ENCODE data around the gene CNTNAP5.

The CNTNAP5 gene

GRCh38 chr2:124884315-124884714 lies 859.2 kb downstream of the CNTNAP5 start:
- CTCF ChIA-PET: no interaction called here
- Mint-ChIP-seq H3K36me3 (no peaks in the 10 kb centered on the region), H3K4me3 (no peak overlapping the region), H3K9me3 (peaks cover 14% of the 10 kb centered on the region), H3K27me3 (no peaks in the 10 kb centered on the region), H3K4me1 (no peaks in the 10 kb centered on the region), H3K27ac (no peak overlapping the region)
- DNase-seq: no peak

GRCh38 chr2:124886216-124886615 lies 861.1 kb downstream of the CNTNAP5 start:
- Mint-ChIP-seq H3K4me1 (no peaks in the 10 kb centered on the region), H3K9me3 (peaks cover 14% of the 10 kb centered on the region), H3K36me3 (no peaks in the 10 kb centered on the region), H3K4me3 (no peak overlapping the region), H3K27me3 (no peaks in the 10 kb centered on the region), H3K27ac (no peak overlapping the region)
- no peak for DNase-seq
- CTCF ChIA-PET: no interaction called here

- Mint-ChIP-seq H3K9me3 (peaks cover 13% of the 10 kb centered on the region), H3K27me3 (no peaks in the 10 kb centered on the region), H3K36me3 (no peaks in the 10 kb centered on the region), H3K27ac (no peak overlapping the region), H3K4me1 (no peaks in the 10 kb centered on the region), H3K4me3 (no peak overlapping the region)
- CTCF ChIA-PET: no interaction called here
- no peak for DNase-seq
These were observed 862.4 kb downstream of the CNTNAP5 start for GRCh38 chr2:124887466-124887865.

GRCh38 chr2:124888431-124888830 lies 863.3 kb downstream of the CNTNAP5 start:
- CTCF ChIA-PET: no interaction called here
- Mint-ChIP-seq H3K36me3 (no peaks in the 10 kb centered on the region), H3K27me3 (no peaks in the 10 kb centered on the region), H3K4me1 (no peaks in the 10 kb centered on the region), H3K27ac (no peak overlapping the region), H3K9me3 (peaks cover 11% of the 10 kb centered on the region), H3K4me3 (no peak overlapping the region)
- no peak for DNase-seq

GRCh38 chr2:124894199-124894598 lies 869.1 kb downstream of the CNTNAP5 start:
- CTCF ChIA-PET: no interaction called here
- no peak overlapping the region for H3K27ac Mint-ChIP-seq
- no peaks in the 10 kb centered on the region for H3K27me3 Mint-ChIP-seq

GRCh38 chr2:124898827-124899226 lies 873.7 kb downstream of the CNTNAP5 start:
- no peak for DNase-seq
- CTCF ChIA-PET: no interaction called here
- no peak overlapping the region for H3K4me3 Mint-ChIP-seq
- no peaks in the 10 kb centered on the region for H3K36me3 Mint-ChIP-seq
- no peak overlapping the region for H3K27ac Mint-ChIP-seq
- peaks cover 3% of the 10 kb centered on the region for H3K9me3 Mint-ChIP-seq
- no peaks in the 10 kb centered on the region for H3K4me1 Mint-ChIP-seq
- H3K27me3 Mint-ChIP-seq: no peaks in the 10 kb centered on the region

More at GRCh38 chr2:124894199-124894598, 869.1 kb downstream of the CNTNAP5 start:
- DNase-seq: no peak
- Mint-ChIP-seq H3K4me3 (no peak overlapping the region), H3K9me3 (peaks cover 2% of the 10 kb centered on the region), H3K36me3 (no peaks in the 10 kb centered on the region), H3K4me1 (no peaks in the 10 kb centered on the region)

GRCh38 chr2:124908411-124908810 lies 883.3 kb downstream of the CNTNAP5 start:
- H3K27ac Mint-ChIP-seq: no peak overlapping the region
- no peak overlapping the region for H3K4me3 Mint-ChIP-seq
- H3K36me3 Mint-ChIP-seq: no peaks in the 10 kb centered on the region
- CTCF ChIA-PET: no interaction called here
- no peak for DNase-seq
- no peaks in the 10 kb centered on the region for H3K27me3 Mint-ChIP-seq
- H3K9me3 Mint-ChIP-seq: no peaks in the 10 kb centered on the region
- H3K4me1 Mint-ChIP-seq: no peaks in the 10 kb centered on the region

GRCh38 chr2:124911560-124911959 lies 886.5 kb downstream of the CNTNAP5 start:
- H3K27me3 Mint-ChIP-seq: no peaks in the 10 kb centered on the region
- no peak overlapping the region for H3K27ac Mint-ChIP-seq
- H3K4me3 Mint-ChIP-seq: no peak overlapping the region
- H3K4me1 Mint-ChIP-seq: no peaks in the 10 kb centered on the region
- no peaks in the 10 kb centered on the region for H3K36me3 Mint-ChIP-seq
- CTCF ChIA-PET: no interaction called here
- no peak for DNase-seq
- no peaks in the 10 kb centered on the region for H3K9me3 Mint-ChIP-seq

- DNase-seq: no peak
- H3K4me1 Mint-ChIP-seq: no peaks in the 10 kb centered on the region
- no peaks in the 10 kb centered on the region for H3K36me3 Mint-ChIP-seq
- H3K4me3 Mint-ChIP-seq: no peak overlapping the region
- no peaks in the 10 kb centered on the region for H3K27me3 Mint-ChIP-seq
- CTCF ChIA-PET: no interaction called here
- peaks cover 2% of the 10 kb centered on the region for H3K9me3 Mint-ChIP-seq
- H3K27ac Mint-ChIP-seq: no peak overlapping the region
These were observed 888.8 kb downstream of the CNTNAP5 start for GRCh38 chr2:124913868-124914267.

GRCh38 chr2:124915567-124915966 lies 890.5 kb downstream of the CNTNAP5 start:
- no peak for DNase-seq
- Mint-ChIP-seq H3K27me3 (no peaks in the 10 kb centered on the region), H3K27ac (no peak overlapping the region), H3K4me1 (no peaks in the 10 kb centered on the region), H3K4me3 (no peak overlapping the region), H3K9me3 (peaks cover 4% of the 10 kb centered on the region), H3K36me3 (no peaks in the 10 kb centered on the region)
- CTCF ChIA-PET: no interaction called here

GRCh38 chr2:124919296-124919695 lies 894.2 kb downstream of the CNTNAP5 start:
- Mint-ChIP-seq H3K9me3 (peaks cover 13% of the 10 kb centered on the region), H3K36me3 (no peaks in the 10 kb centered on the region), H3K4me3 (no peak overlapping the region), H3K4me1 (no peaks in the 10 kb centered on the region), H3K27ac (no peak overlapping the region), H3K27me3 (no peaks in the 10 kb centered on the region)
- no peak for DNase-seq
- CTCF ChIA-PET: no interaction called here

- Mint-ChIP-seq H3K27me3 (no peaks in the 10 kb centered on the region), H3K4me1 (no peaks in the 10 kb centered on the region), H3K9me3 (peaks cover 13% of the 10 kb centered on the region), H3K27ac (no peak overlapping the region), H3K36me3 (no peaks in the 10 kb centered on the region), H3K4me3 (no peak overlapping the region)
- DNase-seq: no peak
- CTCF ChIA-PET: no interaction called here
These were observed 895.4 kb downstream of the CNTNAP5 start for GRCh38 chr2:124920448-124920847.

- no peak for DNase-seq
- Mint-ChIP-seq H3K4me1 (no peaks in the 10 kb centered on the region), H3K36me3 (no peaks in the 10 kb centered on the region), H3K27me3 (no peaks in the 10 kb centered on the region), H3K4me3 (no peak overlapping the region), H3K27ac (no peak overlapping the region), H3K9me3 (peaks cover 16% of the 10 kb centered on the region)
- CTCF ChIA-PET: no interaction called here
These were observed 896.1 kb downstream of the CNTNAP5 start for GRCh38 chr2:124921191-124921590.

- Mint-ChIP-seq H3K9me3 (peaks cover 14% of the 10 kb centered on the region), H3K27ac (no peak overlapping the region), H3K4me1 (no peaks in the 10 kb centered on the region), H3K4me3 (no peak overlapping the region), H3K27me3 (no peaks in the 10 kb centered on the region), H3K36me3 (no peaks in the 10 kb centered on the region)
- DNase-seq: no peak
- CTCF ChIA-PET: no interaction called here
These were observed 898.0 kb downstream of the CNTNAP5 start for GRCh38 chr2:124923097-124923496.

- no peak for DNase-seq
- no peaks in the 10 kb centered on the region for H3K36me3 Mint-ChIP-seq
- CTCF ChIA-PET: no interaction called here
- no peak overlapping the region for H3K4me3 Mint-ChIP-seq
- H3K27ac Mint-ChIP-seq: no peak overlapping the region
- H3K27me3 Mint-ChIP-seq: no peaks in the 10 kb centered on the region
- no peaks in the 10 kb centered on the region for H3K4me1 Mint-ChIP-seq
- peaks cover 7% of the 10 kb centered on the region for H3K9me3 Mint-ChIP-seq
These were observed 908.8 kb downstream of the CNTNAP5 start for GRCh38 chr2:124933883-124934282.

GRCh38 chr2:124953921-124954320 lies 928.8 kb downstream of the CNTNAP5 start:
- DNase-seq: no peak
- no peaks in the 10 kb centered on the region for H3K4me1 Mint-ChIP-seq
- H3K27me3 Mint-ChIP-seq: no peaks in the 10 kb centered on the region
- H3K4me3 Mint-ChIP-seq: no peak overlapping the region
- peaks cover 7% of the 10 kb centered on the region for H3K9me3 Mint-ChIP-seq
- H3K36me3 Mint-ChIP-seq: no peaks in the 10 kb centered on the region
- CTCF ChIA-PET: no interaction called here
- H3K27ac Mint-ChIP-seq: no peak overlapping the region

Measured in activated naive CD4-positive, alpha-beta T cell treated with anti-CD3 and anti-CD28 coated beads, Interleukin-2, amount 10 ng/mL, durations not matched to agents 7 days and 5 days (primary cell).